Pons (tissue), 1 donor: ENCODE results near the gene SLC30A7.

ENCODE experiments used
- DNase-seq: peaks from one replicate; pipeline ENCODE4 v3.0.0-alpha.2; 2016; ENCODE audit warnings: low spot score

Gene SLC30A7

GRCh38 chr1:100979631-100980030, 83.7 kb downstream of the SLC30A7 start:
- no peak for DNase-seq

GRCh38 chr1:100982793-100983192, 86.9 kb downstream of the SLC30A7 start:
- DNase-seq: no peak

GRCh38 chr1:100988121-100988520, 92.2 kb downstream of the SLC30A7 start:
- no peak for DNase-seq

GRCh38 chr1:100989306-100990077, 93.6 kb downstream of the SLC30A7 start:
- DNase-seq: no peak

- no peak for DNase-seq
These were observed 99.5 kb downstream of the SLC30A7 start for GRCh38 chr1:100995198-100995988.

GRCh38 chr1:100998426-100998825, 102.5 kb downstream of the SLC30A7 start:
- no peak for DNase-seq

GRCh38 chr1:101000131-101000873, 104.4 kb downstream of the SLC30A7 start:
- DNase-seq: no peak

- no peak for DNase-seq
These were observed 106.7 kb downstream of the SLC30A7 start for GRCh38 chr1:101002551-101002950.

- DNase-seq: no peak
These were observed 107.2 kb downstream of the SLC30A7 start for GRCh38 chr1:101003012-101003650.

GRCh38 chr1:101004061-101004460, 108.2 kb downstream of the SLC30A7 start:
- no peak for DNase-seq

GRCh38 chr1:101004670-101005069, 108.8 kb downstream of the SLC30A7 start:
- DNase-seq: no peak

GRCh38 chr1:101005183-101005582, 109.3 kb downstream of the SLC30A7 start:
- no peak for DNase-seq

- DNase-seq: no peak
These were observed 110.0 kb downstream of the SLC30A7 start for GRCh38 chr1:101005871-101006270.

- no peak for DNase-seq
These were observed 110.7 kb downstream of the SLC30A7 start for GRCh38 chr1:101006553-101006952.

GRCh38 chr1:101008229-101008834, 112.4 kb downstream of the SLC30A7 start:
- DNase-seq: no peak

GRCh38 chr1:101013776-101014175, 117.9 kb downstream of the SLC30A7 start:
- no peak for DNase-seq

GRCh38 chr1:101017448-101017847, 121.6 kb downstream of the SLC30A7 start:
- DNase-seq: no peak

GRCh38 chr1:101022294-101022693, 126.4 kb downstream of the SLC30A7 start:
- no peak for DNase-seq

- no peak for DNase-seq
These were observed 129.4 kb downstream of the SLC30A7 start for GRCh38 chr1:101025283-101025656.

- DNase-seq: peak; percentile 81
These were observed 130.0 kb downstream of the SLC30A7 start, which contains the start of gene DPH5 for GRCh38 chr1:101025657-101026429. TSS of gene DPH5 (minus strand) at chr1:101025784. CDS start at chr1:101025443, 341 bp downstream.

GRCh38 chr1:101026430-101026788, 130.5 kb downstream of the SLC30A7 start:
- DNase-seq: no peak
